Amygdala (tissue), 56 donors: ENCODE measurements around the gene TRIM61.
"Not testable (repeated sequence)": the region's sequence is repeated elsewhere in the genome, so short reads cannot be mapped to it uniquely, and the experiment has no call there.

Source experiments
- DNase-seq, 56 donors: peaks; one replicate each; lab custom pipeline; 2025; lab: John Stamatoyannopoulos, UW

TRIM61 gene

GRCh38 chr4:164959421-164959820 is 18.0 kb downstream of the TRIM61 start:
- DNase-seq, result not testable (repeated sequence)

GRCh38 chr4:164956766-164957643 is 20.5 kb downstream of the TRIM61 start:
- DNase-seq, result peak in 55 of 56 donors; percentile 34 to 89 (median 75)

- no peak for DNase-seq
Measured at GRCh38 chr4:164955107-164955805, 22.2 kb downstream of the TRIM61 start.

GRCh38 chr4:164952551-164952950 is 24.9 kb downstream of the TRIM61 start:
- DNase-seq, result no peak

- DNase-seq, result no peak
Measured at GRCh38 chr4:164949448-164950143, 27.9 kb downstream of the TRIM61 start.

- no peak for DNase-seq
Measured at GRCh38 chr4:164948975-164949374, 28.5 kb downstream of the TRIM61 start.

GRCh38 chr4:164948006-164948405 is 29.5 kb downstream of the TRIM61 start:
- not testable (repeated sequence) for DNase-seq

- no peak for DNase-seq
Measured at GRCh38 chr4:164946810-164947209, 30.6 kb downstream of the TRIM61 start.

- no peak for DNase-seq
Measured at GRCh38 chr4:164945146-164945545, 32.3 kb downstream of the TRIM61 start.

- no peak for DNase-seq
Measured at GRCh38 chr4:164943192-164943591, 34.3 kb downstream of the TRIM61 start.

- peak in 31 of 56 donors; percentile 1 to 63 (median 26) for DNase-seq
Measured at GRCh38 chr4:164937576-164938270, 39.7 kb downstream of the TRIM61 start.

GRCh38 chr4:164935865-164936606 is 41.4 kb downstream of the TRIM61 start:
- DNase-seq, result not testable (repeated sequence)

GRCh38 chr4:164935363-164935762 is 42.1 kb downstream of the TRIM61 start:
- no peak for DNase-seq

GRCh38 chr4:164933244-164933643 is 44.2 kb downstream of the TRIM61 start:
- no peak for DNase-seq

GRCh38 chr4:164931551-164932324 is 45.7 kb downstream of the TRIM61 start:
- no peak for DNase-seq

GRCh38 chr4:164930647-164931046 is 46.8 kb downstream of the TRIM61 start:
- no peak for DNase-seq

GRCh38 chr4:164927101-164927500 is 50.4 kb downstream of the TRIM61 start:
- DNase-seq, result not testable (repeated sequence)

GRCh38 chr4:164926301-164926700 is 51.2 kb downstream of the TRIM61 start:
- no peak for DNase-seq

- DNase-seq, result no peak
Measured at GRCh38 chr4:164924670-164925238, 52.7 kb downstream of the TRIM61 start.
